Embryonic facial prominence (tissue), 1 donor: Measurements from ENCODE around the gene CLDN20.
"Not testable (repeated sequence)": the region's sequence is repeated elsewhere in the genome, so short reads cannot be mapped to it uniquely, and the experiment has no call there.

Experiments
- DNase-seq: peaks from one replicate; pipeline ENCODE4 v3.0.0-alpha.2; 2016; ENCODE audit errors: extremely low spot score

CLDN20 gene, protein sequence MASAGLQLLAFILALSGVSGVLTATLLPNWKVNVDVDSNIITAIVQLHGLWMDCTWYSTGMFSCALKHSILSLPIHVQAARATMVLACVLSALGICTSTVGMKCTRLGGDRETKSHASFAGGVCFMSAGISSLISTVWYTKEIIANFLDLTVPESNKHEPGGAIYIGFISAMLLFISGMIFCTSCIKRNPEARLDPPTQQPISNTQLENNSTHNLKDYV

DNA sequence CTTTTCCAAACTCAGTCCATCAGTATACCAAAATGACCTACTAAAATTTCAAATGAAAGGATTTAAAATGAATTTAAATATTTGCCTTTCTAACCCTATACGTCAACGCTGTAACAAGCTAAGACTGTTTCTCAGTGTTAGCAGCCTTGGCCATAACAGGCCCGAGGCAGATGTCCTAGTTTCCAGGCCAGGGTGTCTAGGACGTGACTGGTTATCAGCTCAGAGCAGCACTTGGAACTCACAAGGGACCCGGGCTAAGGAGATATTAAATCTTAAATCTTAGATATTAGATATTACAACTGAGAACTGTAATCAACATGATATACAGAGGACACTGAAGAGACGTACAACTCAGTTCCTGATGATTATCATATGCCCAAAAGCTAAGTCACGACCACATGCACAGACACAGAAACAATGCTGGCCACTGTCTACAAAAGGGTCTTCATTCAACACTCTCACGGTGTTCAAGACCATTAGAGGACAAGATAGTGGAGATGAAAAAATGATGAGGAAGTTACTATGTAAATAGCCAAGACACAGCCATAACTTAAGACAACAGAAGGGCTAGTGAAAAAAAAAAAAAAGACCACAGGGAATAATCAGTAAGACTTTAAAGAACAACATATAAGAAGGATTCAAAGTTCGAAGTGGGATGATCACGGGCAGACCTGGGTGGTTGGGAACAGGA, at the start of gene CLDN20:
CLDN20 (plus strand) TSS at position 641 of the 691 bp plus-strand sequence. CDS start 11,707 bp downstream, outside the sequence.
- DNase-seq = no peak

DNA sequence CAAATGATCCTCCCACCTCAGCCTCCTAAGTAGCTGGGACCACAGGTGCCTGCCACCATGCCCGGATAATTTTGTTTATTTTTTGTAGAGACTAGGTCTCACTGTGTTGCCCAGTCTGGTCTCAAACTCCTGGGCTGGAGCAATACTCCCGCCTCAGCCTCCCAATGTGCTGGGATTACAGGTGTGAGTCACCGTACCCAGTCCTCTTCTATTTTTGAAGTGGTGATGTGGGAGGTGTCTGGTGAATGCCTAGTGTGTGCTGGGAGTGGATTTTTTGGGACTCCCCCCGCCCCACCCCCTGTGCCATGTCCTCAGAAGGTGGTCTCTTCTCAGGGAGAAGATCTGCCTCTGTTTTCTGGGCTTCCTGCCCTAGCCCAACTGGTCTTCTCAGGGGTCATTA, 47.9 kb upstream of the CLDN20 start:
- DNase-seq = no peak

DNA sequence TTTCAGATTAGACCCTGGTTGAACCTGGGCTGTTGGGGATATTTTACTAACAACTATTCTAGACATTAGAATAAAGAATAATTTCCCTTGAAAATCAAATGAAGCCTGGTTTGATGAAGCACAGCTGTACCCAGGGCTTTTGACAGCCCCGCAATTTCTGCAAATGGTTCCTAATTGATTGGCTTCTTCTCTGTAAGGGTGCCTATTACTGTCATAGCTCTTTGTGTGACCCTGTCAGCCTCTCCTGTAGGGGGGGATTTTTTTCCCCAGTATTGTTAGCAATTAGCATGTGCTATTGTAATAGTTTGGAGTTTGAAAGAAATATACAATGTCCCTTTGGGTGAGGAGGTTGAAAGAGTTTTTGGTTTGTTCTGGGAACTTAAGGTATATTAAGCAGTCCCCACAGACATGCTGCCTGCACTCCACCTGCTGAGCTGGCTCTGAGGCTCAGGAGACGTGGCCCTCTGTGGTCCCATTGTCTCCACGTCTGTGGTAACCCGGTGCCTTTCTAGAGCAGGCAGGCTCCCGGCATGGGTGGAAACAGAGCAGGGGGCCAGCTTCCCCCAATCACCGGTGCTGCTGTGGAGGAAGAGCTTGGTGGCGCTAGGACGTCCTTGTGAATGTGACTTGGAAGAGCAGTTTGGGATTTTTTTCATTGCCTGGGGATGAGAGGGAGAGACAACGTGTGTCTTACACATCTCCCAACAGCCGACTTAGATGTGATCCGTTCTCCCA, 47.3 kb upstream of the CLDN20 start:
- no peak for DNase-seq

DNA sequence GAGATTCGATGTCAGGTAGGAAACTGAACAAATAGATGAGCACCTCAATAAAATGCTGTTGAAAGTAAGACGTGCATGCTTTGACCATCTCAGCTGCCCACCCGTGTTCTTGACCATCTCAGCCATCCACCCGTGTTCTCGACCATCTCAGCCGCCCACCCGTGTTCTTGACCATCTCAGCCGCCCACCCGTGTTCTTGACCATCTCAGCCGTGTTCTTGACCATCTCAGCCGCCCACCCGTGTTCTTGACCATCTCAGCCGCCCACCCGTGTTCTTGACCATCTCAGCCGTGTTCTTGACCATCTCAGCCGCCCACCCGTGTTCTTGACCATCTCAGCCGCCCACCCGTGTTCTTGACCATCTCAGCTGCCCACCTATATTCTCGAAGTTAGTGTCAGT, 45.1 kb upstream of the CLDN20 start:
- DNase-seq = not testable (repeated sequence)

DNA sequence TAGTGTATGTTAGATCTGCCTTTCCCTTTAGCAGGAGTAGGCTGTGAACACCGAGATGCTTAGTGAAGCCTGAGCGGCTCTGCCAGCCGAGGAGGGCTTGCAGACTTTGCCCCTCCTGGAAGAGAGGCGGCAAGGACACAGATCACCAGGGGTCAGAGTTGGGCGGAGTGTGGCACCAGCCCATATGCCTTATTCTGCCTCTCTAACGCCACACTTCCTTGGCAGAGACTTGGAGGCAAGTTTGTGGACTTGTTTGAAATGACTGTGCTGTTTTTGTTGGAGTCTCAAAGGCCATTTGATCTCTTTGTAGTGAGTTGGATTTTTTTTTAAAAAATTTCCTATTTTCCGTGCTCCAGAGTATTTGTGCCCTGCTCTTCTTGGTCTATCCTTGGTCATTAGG, 44.5 kb upstream of the CLDN20 start:
- no peak for DNase-seq

DNA sequence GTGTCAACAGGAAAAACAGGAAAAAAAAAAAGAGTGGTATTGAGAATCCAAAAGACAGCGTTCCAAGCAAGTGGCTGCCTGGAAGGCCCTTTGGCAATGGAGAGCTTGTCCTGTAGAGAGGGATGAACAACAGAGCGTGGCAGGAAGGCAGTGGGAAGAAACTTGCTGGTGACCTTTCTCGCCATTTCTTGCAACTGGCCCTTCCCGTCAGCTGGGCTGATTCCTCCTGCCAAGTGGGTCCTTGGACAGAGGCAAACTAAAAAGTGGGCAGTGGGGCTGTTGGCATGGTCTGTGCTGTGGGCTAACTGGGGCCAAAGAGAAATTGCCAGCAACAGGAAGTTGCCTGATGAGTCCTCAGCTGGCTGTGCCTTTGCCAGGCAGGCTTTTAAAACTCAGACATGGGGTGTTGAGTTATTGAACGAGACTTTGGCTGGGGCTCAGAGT, 43.9 kb upstream of the CLDN20 start:
- no peak for DNase-seq

DNA sequence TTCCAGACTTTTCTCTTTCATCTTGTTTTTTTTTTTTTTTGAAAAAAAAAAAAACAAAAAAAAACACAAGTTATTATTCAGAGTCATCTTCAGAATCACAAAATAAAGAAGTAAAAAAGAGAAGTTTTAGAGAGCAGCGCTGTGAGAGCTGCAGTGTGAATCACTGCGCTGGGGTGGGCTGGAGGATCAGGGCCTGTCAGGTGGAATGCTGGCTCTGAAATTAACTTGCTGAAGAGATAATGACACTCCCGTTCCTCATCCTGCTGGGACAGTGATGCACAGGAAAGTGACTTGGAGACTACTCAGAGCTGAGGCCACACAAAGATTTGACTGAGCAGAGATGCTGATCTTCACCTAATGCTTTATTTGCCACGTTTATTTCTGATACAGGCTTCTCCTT, 42.7 kb upstream of the CLDN20 start:
- no peak for DNase-seq

DNA sequence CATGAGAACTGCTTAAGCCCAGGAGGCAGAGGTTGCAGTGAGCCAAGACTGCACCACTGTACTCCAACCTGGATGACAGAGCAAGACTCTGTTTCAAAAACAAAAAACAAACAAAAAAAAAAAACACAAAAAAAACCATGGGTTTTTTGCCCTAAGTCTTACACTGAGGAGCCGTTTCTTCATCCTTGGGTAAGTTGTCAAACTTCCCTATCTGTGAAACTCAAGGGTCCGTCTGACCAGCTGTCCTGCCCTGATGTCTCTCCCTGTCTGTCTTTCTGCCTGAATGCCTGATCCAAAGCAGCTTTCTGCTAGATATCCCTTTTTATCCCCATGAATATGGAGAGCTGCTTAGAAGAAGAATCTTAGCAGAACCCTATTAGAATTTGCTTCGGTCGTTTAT, 41.3 kb upstream of the CLDN20 start:
- DNase-seq = no peak

DNA sequence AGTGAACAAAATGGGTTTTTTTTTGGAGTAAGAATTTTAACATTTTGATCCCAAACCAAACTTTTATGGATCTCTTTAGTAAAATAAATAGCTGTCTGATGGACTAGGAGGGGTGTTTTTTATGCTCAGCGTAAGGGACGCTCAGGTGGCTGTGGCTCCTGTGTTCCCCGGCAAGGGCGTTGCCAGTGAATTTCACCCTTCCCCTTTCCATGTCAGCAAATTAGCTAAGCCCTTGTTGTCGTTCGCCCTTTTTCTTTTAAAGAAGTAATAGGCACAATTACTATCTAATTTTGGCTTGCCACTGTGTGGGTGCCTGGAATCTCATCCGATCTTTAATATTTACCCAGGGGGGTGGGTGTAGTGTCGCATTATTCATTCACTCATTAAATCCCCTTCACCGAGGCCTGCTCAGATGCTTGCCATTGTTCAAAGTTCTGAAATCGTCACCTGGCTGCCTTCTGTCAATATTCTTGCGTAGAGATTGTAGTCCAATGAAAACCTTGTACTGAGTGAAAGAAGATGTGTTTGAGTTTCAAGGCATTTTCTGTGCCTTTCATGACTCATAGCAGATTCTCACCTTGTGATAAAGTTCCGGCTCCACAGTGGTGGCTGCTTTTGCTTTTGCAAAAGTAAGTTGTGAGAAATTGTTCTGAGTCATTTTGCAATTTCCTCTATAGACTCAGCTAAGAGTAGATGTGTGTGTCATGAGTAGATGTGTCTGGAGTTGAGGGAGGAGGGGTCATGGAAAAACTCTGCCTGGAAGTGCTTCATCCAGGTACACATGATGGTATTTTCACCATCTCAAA, 40.0 kb upstream of the CLDN20 start:
- DNase-seq = no peak

DNA sequence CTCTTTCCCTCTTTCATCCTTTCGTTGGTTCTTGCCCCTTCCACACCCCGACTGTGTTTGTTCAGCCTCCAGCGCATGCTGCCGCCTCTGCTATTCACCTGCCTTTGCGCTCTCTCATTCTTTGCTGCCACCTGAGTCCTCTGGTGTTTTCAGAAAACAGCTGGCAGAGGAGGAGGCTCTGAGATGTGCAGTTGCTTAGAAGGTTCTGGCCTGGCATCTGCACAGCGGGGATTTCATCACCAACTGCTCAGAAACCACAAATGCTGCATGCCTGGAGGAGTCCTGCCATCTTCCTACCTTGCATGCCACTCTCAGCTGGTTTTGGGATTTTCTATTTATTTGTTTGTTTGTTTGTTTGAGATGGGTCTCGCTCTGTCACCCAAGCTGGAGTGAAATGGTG, 39.2 kb upstream of the CLDN20 start:
- no peak for DNase-seq

DNA sequence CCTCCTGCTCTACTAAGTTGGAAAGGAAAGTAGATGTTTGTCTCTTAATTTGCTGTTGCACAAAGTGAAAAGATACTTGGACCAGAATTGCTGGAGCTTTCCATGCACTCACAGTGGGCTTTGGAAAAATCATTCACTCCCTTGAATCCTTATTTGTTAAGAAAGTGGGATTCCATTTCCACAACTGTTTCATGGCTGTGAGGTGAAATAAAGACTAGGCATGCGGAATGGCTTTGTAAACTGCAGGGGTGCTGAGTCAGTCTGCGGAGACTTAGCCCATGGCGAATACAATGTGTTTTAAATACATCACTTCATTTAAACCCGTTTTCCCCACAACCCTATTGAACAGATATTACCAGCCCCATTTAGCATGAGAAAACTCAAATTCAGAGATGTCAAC, 36.8 kb upstream of the CLDN20 start:
- DNase-seq = no peak

DNA sequence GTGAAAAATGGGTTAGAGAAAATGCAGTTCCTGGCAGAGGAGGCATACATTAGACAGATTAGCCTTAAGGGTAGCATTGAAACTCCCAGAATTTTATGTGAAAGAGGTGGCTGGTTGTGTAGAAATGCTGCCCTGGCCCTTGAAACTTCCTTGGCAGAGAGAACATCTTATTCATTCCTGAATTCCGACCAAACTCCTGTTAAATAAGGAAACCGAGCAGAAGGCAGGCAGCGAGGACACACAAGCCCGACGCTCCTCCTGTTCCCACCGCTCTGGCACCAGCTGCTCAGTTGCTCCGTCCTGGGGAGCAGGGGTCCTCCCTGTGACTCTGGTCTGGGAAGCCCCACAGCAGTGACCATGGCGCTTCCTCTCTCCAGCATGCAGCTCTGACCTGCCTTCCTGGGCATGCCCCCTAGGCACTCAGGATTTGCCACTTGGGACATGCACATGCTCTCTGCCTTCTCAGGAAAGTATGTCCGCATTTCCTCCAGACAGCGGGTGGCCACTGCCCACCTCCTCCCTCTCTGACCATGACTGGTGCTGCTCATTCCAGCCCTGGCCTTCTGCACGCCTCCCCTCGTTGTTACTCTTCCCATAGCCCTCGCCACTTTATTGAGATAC, 35.2 kb upstream of the CLDN20 start:
- DNase-seq = no peak

DNA sequence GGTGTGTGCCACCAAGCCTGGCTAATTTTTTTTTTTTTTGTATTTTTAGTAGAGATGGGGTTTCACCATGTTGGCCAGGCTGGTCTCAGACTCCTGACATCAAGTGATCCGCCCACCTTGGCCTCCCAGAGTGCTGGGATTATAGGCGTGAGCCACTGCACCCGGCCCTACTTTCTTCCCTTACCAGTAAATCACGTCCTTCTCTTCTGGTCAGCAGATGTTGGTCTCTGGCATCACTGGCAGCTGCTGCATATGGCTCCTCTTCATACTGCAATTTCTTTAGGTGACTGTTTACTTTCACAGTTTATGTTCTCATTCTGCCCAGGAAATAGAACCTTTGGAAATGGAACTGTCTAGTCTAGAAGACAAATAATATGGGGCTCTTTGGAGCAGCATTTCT, 32.8 kb upstream of the CLDN20 start:
- not testable (repeated sequence) for DNase-seq

DNA sequence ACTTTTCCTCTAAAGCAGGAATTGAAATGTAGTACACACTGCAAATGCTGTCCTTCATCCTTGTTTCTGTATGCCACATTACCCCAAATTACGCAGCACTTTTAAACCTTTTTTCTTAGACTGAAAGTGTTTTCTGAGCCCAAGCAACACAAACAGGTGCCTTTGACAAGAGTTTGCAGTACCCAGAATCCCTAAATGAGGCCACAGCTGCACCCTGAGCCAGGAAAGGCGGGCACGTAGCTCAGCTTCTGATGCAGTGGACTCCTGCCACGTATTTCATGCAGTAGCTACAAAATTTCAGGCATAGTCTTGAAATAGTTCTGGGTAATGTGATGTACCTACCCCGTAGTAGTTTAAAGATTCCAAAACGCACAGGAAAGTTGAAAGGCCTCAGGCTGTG, 31.0 kb upstream of the CLDN20 start:
- no peak for DNase-seq

DNA sequence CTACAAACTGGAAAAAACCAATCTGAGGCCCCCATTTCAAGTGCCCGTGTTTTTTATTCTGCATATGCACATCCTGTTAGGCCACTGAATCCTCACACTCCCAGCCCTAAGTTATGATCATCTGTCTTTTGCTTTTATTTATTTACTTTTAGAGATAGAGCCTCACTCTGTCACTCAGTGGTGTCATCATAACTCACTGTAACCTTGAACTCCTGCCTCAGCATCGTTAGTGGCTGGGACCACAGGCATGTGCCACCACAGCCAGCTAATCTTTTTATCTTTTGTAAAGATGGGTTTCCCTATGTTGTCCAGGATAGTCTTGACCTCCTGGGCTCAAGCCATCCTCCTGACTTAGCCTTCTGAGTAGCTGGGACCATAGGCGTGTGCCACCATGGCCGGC, 29.6 kb upstream of the CLDN20 start:
- DNase-seq = no peak

DNA sequence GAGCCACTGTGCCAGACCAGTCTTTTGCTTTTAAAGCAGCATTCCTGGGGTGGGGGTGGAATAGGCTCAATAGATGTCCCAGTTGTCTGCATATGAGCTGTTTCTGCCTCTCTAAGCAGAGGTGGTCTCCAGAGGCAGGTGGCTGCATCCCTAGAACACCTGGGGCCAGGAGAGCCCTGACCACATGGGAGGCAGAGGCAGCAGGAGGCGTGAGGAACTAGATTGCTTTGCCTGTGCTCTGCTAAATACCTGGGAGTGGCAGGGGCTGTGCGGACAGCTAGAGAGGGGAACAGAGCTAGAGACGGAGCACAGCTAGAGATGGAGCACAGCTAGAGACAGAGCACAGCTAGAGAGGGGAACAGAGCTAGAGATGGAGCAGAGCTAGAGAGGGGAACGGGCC, 29.1 kb upstream of the CLDN20 start:
- DNase-seq = no peak

DNA sequence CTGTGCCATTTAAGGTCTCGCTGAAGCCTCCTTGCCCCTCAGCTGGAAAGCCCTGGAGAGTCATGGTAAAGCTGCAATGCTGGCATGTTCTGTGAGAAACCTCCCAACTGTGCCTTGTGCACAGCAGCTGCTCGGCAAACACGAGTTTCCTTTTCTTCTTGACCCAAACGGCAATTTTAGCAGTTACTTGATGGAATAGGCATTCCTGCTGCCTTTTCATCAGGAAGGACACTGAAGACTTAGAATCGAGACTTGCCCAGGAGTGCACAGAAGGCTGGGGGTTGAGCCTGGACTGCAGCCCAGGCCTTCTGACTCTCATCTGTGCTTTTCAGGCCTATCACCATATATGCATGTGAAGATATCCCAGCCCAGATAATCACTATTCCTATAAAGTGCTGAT, 28.7 kb upstream of the CLDN20 start:
- no peak for DNase-seq

DNA sequence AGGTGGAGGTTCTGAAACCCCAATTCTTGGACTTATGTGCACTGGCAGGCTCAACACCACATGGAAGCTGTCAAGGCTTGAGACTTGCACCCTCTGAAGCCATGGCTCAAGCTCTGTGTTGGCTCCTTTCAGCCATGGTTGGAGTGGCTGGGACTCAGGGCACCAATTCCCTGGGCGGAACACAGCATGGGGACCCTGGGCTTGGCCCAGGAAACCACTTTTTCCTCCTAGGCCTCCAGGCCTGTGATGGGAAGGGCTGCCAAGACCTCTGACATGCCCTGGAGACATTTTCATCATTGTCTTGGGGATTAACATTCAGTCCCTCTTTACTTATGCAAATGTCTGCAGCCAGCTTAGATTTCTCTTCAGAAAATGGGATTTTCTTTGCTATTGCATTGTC, 26.2 kb upstream of the CLDN20 start:
- DNase-seq = no peak

DNA sequence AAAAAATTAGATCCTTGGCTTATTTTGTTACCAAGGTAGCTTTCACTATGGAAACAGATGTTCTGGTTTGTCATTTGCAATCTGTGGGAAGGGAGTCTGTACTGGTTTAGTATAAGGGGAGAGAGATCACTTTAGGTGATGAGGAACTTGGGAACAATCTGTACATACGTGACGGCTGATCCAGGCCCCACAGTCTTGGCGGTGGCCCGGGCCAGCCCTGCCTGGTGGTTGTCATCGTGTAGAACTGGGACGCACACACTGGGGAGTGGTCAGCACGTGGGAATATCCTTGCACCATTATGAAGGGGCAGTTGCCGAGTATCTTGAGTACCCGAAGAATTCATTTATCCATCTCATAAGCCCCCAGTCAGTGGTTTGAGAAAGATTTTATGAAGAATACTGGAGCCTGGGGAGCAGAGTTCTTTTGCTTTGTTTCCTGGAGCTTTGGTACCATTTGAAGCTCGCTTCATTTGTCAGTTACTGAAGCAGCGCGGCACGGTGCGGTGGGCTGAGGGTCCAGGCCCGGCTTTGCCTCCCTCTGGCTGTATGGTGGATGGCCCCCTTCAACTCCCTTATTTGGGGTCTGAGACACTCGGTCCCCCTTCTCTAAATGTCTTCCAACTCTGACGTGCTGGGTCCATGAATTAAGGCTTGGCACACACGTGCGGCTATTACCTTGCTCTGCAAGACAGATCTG, 22.8 kb upstream of the CLDN20 start:
- no peak for DNase-seq

DNA sequence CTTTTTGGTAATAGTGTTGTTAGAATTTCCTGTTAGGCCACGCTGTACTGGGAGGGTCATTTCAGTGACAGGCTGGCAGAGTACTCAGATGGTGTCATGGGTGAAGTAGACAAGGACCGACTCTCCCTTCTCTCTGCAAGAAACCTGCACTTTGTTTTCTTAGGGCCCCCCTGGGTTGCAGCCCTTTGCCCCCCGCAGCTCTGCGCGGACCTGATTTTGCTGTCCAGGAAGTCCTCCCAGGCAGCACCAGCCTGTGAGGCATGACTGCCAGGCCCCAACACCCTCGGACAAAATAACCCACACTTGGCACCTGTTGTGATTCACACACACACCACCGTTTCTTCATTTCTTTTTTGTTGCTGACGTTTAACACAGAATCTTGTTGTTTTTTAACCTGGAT, 21.8 kb upstream of the CLDN20 start:
- DNase-seq = no peak

DNA sequence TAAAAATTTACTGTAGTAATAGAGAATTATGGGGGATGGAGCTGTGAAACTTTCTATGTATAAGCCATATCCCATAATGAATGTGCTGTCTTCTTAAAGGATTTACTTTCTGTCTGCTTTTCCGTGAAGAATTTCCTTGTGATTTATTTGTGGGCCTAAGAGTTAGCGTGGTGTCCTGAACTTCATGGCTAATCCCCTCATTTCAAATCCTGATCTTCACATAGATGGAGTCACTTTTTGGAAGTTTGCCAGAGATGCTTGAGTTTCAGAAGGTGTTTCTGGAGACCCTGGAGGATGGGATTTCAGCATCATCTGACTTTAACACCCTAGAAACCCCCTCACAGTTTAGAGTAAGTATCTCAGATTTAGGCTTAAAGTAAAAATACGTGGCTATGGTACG, 19.4 kb upstream of the CLDN20 start:
- DNase-seq = no peak
